GM23338 (cell line): ENCODE data around the gene DMWD.

Experiments used
- CREB1 ChIP-seq: fragments of 250-450 bp; sonication (Bioruptor Pico); IDR thresholded peaks from 2 replicates; pipeline ENCODE4 v1.5.0; 2020; ENCODE audit warnings: low read depth, mild to moderate bottlenecking, moderate library complexity
- CTCF ChIP-seq, 2 experiments: fragments of 200-600 bp in 1 of 2; sonication (generic) in 1 of 2; conservative IDR thresholded peaks; 2 replicates each; pipeline versions ENCODE4 v1.5.1 to v1.6.1; 2016 to 2017; ENCODE audit warnings: antibody characterized with exemption in 2 of 2, low read depth in 2 of 2, mild to moderate bottlenecking in 2 of 2, moderate library complexity in 1 of 2
- ETS1 ChIP-seq: IDR thresholded peaks from 2 replicates; pipeline ENCODE4 v1.6.1; 2016; ENCODE audit warnings: antibody characterized with exemption
- EZH2 ChIP-seq: fragments of 200-600 bp; sonication (generic); IDR thresholded peaks from one replicate; pipeline ENCODE4 v1.8.0; 2017; ENCODE audit warnings: antibody characterized with exemption, mild to moderate bottlenecking, low read depth; ENCODE audit not compliant: unreplicated experiment
- EZH2phosphoT487 ChIP-seq: fragments of 200-600 bp; sonication (generic); IDR thresholded peaks from one replicate; pipeline ENCODE4 v1.8.1; 2018; ENCODE audit warnings: antibody characterized with exemption; ENCODE audit not compliant: unreplicated experiment
- NANOG ChIP-seq: IDR thresholded peaks from 2 replicates; pipeline ENCODE4 v1.6.1; 2016; ENCODE audit warnings: antibody characterized with exemption, borderline replicate concordance
- POLR2AphosphoS5 ChIP-seq: IDR thresholded peaks from 2 replicates; pipeline ENCODE4 v1.6.1; 2016; ENCODE audit warnings: antibody characterized with exemption, low read depth
- REST ChIP-seq: IDR thresholded peaks from one replicate; pipeline ENCODE4 v1.6.1; 2018; ENCODE audit warnings: antibody characterized with exemption; ENCODE audit not compliant: unreplicated experiment
- ZNF114 ChIP-seq: fragments of 250-450 bp; sonication (Bioruptor Pico); IDR thresholded peaks from 2 replicates; pipeline ENCODE4 v1.5.0; 2020; ENCODE audit warnings: mild to moderate bottlenecking, moderate library complexity

- TF ChIP-seq CTCF (conservative IDR thresholded peaks at IDR 0.05; ENCODE audit: low read depth in 2 of 2) (no peak), CREB1 (CRISPR knock-in tag) (no peak), EZH2 (no peak), NANOG (no peak), REST (no peak), EZH2phosphoT487 (no peak), ETS1 (no peak), POLR2AphosphoS5 (no peak), ZNF114 (no peak)
These were observed 28.9 kb downstream of the DMWD start for GRCh38 chr19:45763691-45764294.
